HS-27A (cell line): ENCODE results near the gene MAMDC4.

Source experiments
- DNase-seq: peaks from one replicate; pipeline ENCODE4 v3.0.0-alpha.2; 2012; ENCODE audit warnings: low read depth, missing footprints

Gene MAMDC4

GRCh38 chr9:136849960-136850865 is 1.9 kb upstream of the MAMDC4 start:
- DNase-seq: no peak

GRCh38 chr9:136850866-136851775 is 1.0 kb upstream of the MAMDC4 start:
- no peak for DNase-seq

GRCh38 chr9:136852664-136853595 is 784 bp downstream of the MAMDC4 start:
- DNase-seq: no peak

GRCh38 chr9:136853596-136854112 is 1.5 kb downstream of the MAMDC4 start:
- DNase-seq: no peak

- no peak for DNase-seq
Measured at GRCh38 chr9:136854113-136854841, 2.1 kb downstream of the MAMDC4 start.

- DNase-seq: no peak
Measured at GRCh38 chr9:136854842-136855460, 2.8 kb downstream of the MAMDC4 start.

- DNase-seq: no peak
Measured at GRCh38 chr9:136855461-136856078, 3.4 kb downstream of the MAMDC4 start.

GRCh38 chr9:136856079-136856476 is 3.9 kb downstream of the MAMDC4 start:
- no peak for DNase-seq

- no peak for DNase-seq
Measured at GRCh38 chr9:136856541-136857141, 4.5 kb downstream of the MAMDC4 start.

- DNase-seq: no peak
Measured at GRCh38 chr9:136857166-136857565, 5.0 kb downstream of the MAMDC4 start.

GRCh38 chr9:136857581-136858412 is 5.7 kb downstream of the MAMDC4 start:
- DNase-seq: no peak

GRCh38 chr9:136858452-136858843 is 6.3 kb downstream of the MAMDC4 start:
- DNase-seq: no peak

GRCh38 chr9:136858844-136859757 is 7.0 kb downstream of the MAMDC4 start:
- DNase-seq: no peak

- DNase-seq: no peak
Measured at GRCh38 chr9:136860529-136860928, 8.4 kb downstream of the MAMDC4 start.

GRCh38 chr9:136860933-136861873 is 9.1 kb downstream of the MAMDC4 start:
- DNase-seq: no peak

GRCh38 chr9:136861874-136862457 is 9.8 kb downstream of the MAMDC4 start:
- DNase-seq: no peak
